Mesodermal cell (in vitro differentiated cells): ENCODE results near the gene RICTOR.

Source experiments
- H3K27ac ChIP-seq: 2 replicates; pipeline ENCODE4 v1.7.0; 2013; ENCODE audit warnings: mild to moderate bottlenecking, low read depth, low read length, moderate library complexity; ENCODE audit not compliant: severe bottlenecking
- H3K36me3 ChIP-seq: 2 replicates; pipeline ENCODE4 v1.7.1; 2013; ENCODE audit warnings: mild to moderate bottlenecking, low read length, moderate library complexity; ENCODE audit not compliant: control insufficient read depth, insufficient read depth
- H3K4me1 ChIP-seq: one replicate; pipeline ENCODE4 v1.7.1; 2013; ENCODE audit warnings: mild to moderate bottlenecking, low read length; ENCODE audit not compliant: insufficient read depth, control insufficient read depth, poor library complexity, severe bottlenecking
- H3K4me3 ChIP-seq: 2 replicates; pipeline ENCODE4 v1.7.0; 2013; ENCODE audit warnings: low read length, control low read depth, mild to moderate bottlenecking; ENCODE audit not compliant: insufficient read depth, poor library complexity, severe bottlenecking; ENCODE audit errors: extremely low read depth
- H3K9me3 ChIP-seq: 2 replicates; pipeline ENCODE4 v1.7.1; 2013; ENCODE audit warnings: mild to moderate bottlenecking, low read length, moderate library complexity; ENCODE audit not compliant: control insufficient read depth
- WGBS, 2 experiments: methylation state at CpG; one replicate each; pipeline ENCODE4 v1.1.5; 2013; ENCODE audit warnings: missing lambda C conversion rate in 2 of 2; ENCODE audit not compliant: insufficient coverage in 2 of 2; 5-methylcytosine and 5-hydroxymethylcytosine counted together

RICTOR gene

GRCh38 chr5:39076101-39076756, 2.0 kb upstream of the RICTOR start:
- H3K9me3 ChIP-seq = no peaks in the 10 kb centered on the region
- H3K4me3 ChIP-seq = no peak overlapping the region
- H3K27ac ChIP-seq = no peak overlapping the region
- no CpG with 5 or more reads among the region's 6 CpGs for WGBS, 2 experiments
- no peaks in the 10 kb centered on the region for H3K4me1 ChIP-seq
- no peaks in the 10 kb centered on the region for H3K36me3 ChIP-seq

DNA sequence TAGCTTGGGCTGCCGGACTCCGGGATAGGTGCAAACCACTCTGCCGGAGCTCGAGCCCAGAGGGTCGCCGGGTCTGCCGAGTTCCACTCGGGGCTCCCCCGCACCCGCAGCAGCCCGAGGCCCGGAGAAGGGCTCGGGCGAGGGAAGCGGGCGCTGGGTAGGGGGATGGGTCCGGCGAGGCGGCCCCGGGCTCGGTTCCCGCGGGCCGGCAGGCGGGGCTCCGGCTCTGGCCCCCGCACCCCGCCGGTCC, 507 bp downstream of the RICTOR start:
- 0 to 2% methylated on average over 19 to 20 of the region's 29 CpGs for WGBS, 2 experiments

DNA sequence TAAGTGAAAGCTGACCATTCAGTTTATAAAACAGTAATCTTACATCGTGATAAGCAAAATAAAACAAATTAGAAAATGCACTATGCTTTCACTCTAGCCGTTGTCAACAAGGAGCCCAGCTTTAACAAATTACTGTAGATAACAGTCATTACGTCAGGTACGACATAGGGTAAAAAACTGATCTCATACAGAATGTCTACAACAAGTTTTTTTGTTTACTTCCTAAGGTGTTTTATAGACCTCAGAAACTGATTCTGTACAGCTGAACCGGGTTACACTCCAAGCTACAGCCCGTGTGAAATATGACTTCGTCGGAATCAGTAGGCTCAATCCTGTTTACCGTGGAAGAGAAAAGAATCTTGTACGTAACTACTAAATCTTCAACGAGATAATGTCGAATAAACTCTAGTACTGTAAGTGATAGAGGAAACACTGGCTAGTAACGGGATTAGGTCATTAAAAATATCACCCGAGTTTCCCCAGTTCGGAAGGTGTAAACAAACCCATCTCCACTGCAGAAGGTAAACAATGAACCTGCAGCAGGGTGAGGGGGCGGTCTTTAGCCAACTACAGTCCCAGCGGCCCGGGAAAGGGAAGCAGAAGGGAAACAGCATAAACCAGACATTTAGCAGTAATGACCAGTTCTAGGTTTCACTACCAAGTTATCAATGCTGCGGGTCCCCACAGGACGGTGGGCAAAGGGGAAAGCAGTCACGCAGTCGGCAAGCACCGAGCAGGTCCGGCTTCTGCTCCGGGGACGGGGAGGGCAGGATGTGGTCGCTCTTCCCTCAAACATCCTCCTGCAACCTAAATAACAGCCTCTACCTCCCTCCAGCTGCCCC, 1.1 kb downstream of the RICTOR start:
- no peaks in the 10 kb centered on the region for H3K9me3 ChIP-seq
- 0 to 17% methylated on average over 7 to 13 of the region's 27 CpGs for WGBS, 2 experiments
- peaks cover 10% of the 10 kb centered on the region for H3K36me3 ChIP-seq
- H3K4me3 ChIP-seq = peak overlapping the region; percentile 82
- peak overlapping the region; percentile 96 for H3K27ac ChIP-seq
- no peaks in the 10 kb centered on the region for H3K4me1 ChIP-seq

More for the DNA sequence above, 507 bp downstream of the RICTOR start:
- peak overlapping the region; percentile 82 for H3K4me3 ChIP-seq
- no peaks in the 10 kb centered on the region for H3K9me3 ChIP-seq
- H3K4me1 ChIP-seq = no peaks in the 10 kb centered on the region
- peak overlapping the region; percentile 96 for H3K27ac ChIP-seq
- H3K36me3 ChIP-seq = peaks cover 5% of the 10 kb centered on the region

- H3K4me1 ChIP-seq = no peaks in the 10 kb centered on the region
- H3K4me3 ChIP-seq = no peak overlapping the region
- WGBS, 2 experiments = no CpG with 5 or more reads among the region's 3 CpGs
- no peak overlapping the region for H3K27ac ChIP-seq
- H3K9me3 ChIP-seq = peaks cover 12% of the 10 kb centered on the region
- peaks cover 44% of the 10 kb centered on the region for H3K36me3 ChIP-seq
Observed at GRCh38 chr5:39068099-39068498, 6.1 kb downstream of the RICTOR start.

- H3K4me1 ChIP-seq = no peaks in the 10 kb centered on the region
- H3K9me3 ChIP-seq = peaks cover 12% of the 10 kb centered on the region
- H3K36me3 ChIP-seq = peaks cover 43% of the 10 kb centered on the region
- 76% methylated on average over 2 of the region's 3 CpGs; no CpG with 5 or more reads in 1 of the 2 experiments for WGBS, 2 experiments
- no peak overlapping the region for H3K4me3 ChIP-seq
- H3K27ac ChIP-seq = no peak overlapping the region
Observed at GRCh38 chr5:39064450-39064849, 9.7 kb downstream of the RICTOR start.

GRCh38 chr5:39063037-39063436, 11.2 kb downstream of the RICTOR start:
- Histone ChIP-seq H3K4me1 (no peaks in the 10 kb centered on the region), H3K27ac (no peak overlapping the region), H3K9me3 (peaks cover 12% of the 10 kb centered on the region), H3K4me3 (no peak overlapping the region), H3K36me3 (peaks cover 33% of the 10 kb centered on the region)
- WGBS, 2 experiments = 100% methylated on average over 1 of the region's 2 CpGs

- Histone ChIP-seq H3K4me3 (no peak overlapping the region), H3K27ac (no peak overlapping the region), H3K36me3 (peaks cover 28% of the 10 kb centered on the region), H3K9me3 (peaks cover 12% of the 10 kb centered on the region), H3K4me1 (no peaks in the 10 kb centered on the region)
Observed at GRCh38 chr5:39062530-39062929, 11.7 kb downstream of the RICTOR start.

GRCh38 chr5:39062104-39062503, 12.1 kb downstream of the RICTOR start:
- peaks cover 11% of the 10 kb centered on the region for H3K9me3 ChIP-seq
- no CpG with 5 or more reads among the region's 3 CpGs for WGBS, 2 experiments

GRCh38 chr5:39059064-39059463, 15.1 kb downstream of the RICTOR start:
- Histone ChIP-seq H3K27ac (no peak overlapping the region), H3K4me1 (no peaks in the 10 kb centered on the region), H3K36me3 (peaks cover 7% of the 10 kb centered on the region), H3K9me3 (no peaks in the 10 kb centered on the region), H3K4me3 (no peak overlapping the region)
- 100% methylated on average over 2 of the region's 2 CpGs; no CpG with 5 or more reads in 1 of the 2 experiments for WGBS, 2 experiments

More at GRCh38 chr5:39062104-39062503, 12.1 kb downstream of the RICTOR start:
- H3K4me1 ChIP-seq = no peaks in the 10 kb centered on the region
- H3K4me3 ChIP-seq = no peak overlapping the region
- H3K36me3 ChIP-seq = peaks cover 25% of the 10 kb centered on the region
- no peak overlapping the region for H3K27ac ChIP-seq

DNA sequence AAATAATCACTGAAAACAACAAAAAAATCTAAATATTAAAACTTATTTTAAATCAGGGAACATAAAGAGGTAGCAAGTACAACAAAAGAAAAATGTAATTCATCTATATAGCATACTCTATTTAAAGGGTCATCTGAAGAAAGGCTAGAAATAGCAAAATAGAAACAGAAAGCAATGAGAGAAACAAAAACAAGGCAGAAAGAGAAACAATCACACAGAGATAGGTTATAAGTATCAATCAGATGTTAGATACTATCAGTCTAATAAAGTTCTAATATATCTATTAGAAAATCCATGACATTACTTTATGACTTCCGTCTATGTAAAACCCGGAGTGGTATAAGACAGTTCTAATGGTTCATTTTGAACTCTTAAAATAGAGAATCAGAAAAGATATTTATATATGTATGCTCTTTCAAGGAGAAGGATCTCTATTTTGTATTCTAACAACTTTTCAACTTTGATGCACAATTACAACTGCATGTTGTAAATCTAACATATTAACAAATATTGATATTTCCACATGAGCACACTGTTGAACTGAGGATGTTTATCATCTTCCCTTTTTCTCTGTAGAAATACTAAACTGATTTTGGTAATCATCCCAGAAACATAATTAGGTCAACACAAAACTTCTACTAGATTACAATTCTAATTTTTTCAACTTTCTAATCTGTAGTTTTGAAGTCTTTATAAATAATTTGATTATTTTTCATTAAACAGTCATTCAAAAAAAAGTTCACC, 15.8 kb downstream of the RICTOR start:
- Histone ChIP-seq H3K4me1 (no peaks in the 10 kb centered on the region), H3K36me3 (peaks cover 7% of the 10 kb centered on the region), H3K4me3 (no peak overlapping the region), H3K27ac (no peak overlapping the region), H3K9me3 (no peaks in the 10 kb centered on the region)
- no CpG with 5 or more reads among the region's 2 CpGs for WGBS, 2 experiments
